Omental fat pad (tissue), 4 donors: ENCODE data around the gene NEMF. TPM values are rescaled to one million over a fixed set of nuclear protein-coding genes. Genes with fewer than 3 reads are reported as not detected.
"Not testable (repeated sequence)": the region's sequence is repeated elsewhere in the genome, so short reads cannot be mapped to it uniquely, and the experiment has no call there.

Experiments used
- ATAC-seq: fragments of 150-250 bp; one replicate; pipeline ENCODE4 v1.9.1; 2016; ENCODE audit warnings: mild to moderate bottlenecking, moderate library complexity; ENCODE audit not compliant: low FRiP score
- DNase-seq: peaks from one replicate; pipeline ENCODE4 v3.0.0-alpha.2; 2019; ENCODE audit warnings: low spot score
- total RNA-seq, 4 donors: library from RNA; depleted of rRNA; stranded (reverse); fragments of >200 nt; gene quantifications; one replicate each; pipeline ENCODE4 v1.1.0, GENCODE V29; 2016
- TF ChIP-seq, protein P1 (sequence below), 3 donors: fragments of 450-650 bp; IDR thresholded peaks; one replicate each; pipeline ENCODE4 v1.5.1; 2016 to 2017; ENCODE audit warnings: antibody characterized with exemption in 3 of 3, mild to moderate bottlenecking in 3 of 3, moderate library complexity in 2 of 3

Gene NEMF
- total RNA-seq, 4 donors from 2014 or later = 59.6 to 87.8 (median 67.7) TPM

DNA sequence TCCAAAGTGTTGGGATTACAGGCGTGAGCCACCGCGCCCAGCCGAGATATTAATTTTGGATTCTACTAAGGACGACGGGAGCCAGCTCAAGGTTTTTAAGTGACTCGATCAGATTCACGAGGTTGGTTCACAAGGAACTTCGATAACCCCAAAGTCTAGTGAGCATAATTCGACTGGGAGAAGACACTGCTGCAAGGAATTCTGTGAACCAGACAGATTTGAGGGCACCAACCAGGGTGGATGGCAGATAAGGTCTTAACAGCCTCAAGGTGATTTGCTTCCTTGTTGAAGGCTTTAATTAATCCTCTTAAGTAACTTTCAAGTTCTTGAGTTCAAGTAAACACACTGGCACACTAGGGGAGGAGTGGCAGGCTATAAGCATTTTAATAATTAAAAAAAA is 85.7 kb downstream of the NEMF start:
- TF ChIP-seq, protein P1, sequence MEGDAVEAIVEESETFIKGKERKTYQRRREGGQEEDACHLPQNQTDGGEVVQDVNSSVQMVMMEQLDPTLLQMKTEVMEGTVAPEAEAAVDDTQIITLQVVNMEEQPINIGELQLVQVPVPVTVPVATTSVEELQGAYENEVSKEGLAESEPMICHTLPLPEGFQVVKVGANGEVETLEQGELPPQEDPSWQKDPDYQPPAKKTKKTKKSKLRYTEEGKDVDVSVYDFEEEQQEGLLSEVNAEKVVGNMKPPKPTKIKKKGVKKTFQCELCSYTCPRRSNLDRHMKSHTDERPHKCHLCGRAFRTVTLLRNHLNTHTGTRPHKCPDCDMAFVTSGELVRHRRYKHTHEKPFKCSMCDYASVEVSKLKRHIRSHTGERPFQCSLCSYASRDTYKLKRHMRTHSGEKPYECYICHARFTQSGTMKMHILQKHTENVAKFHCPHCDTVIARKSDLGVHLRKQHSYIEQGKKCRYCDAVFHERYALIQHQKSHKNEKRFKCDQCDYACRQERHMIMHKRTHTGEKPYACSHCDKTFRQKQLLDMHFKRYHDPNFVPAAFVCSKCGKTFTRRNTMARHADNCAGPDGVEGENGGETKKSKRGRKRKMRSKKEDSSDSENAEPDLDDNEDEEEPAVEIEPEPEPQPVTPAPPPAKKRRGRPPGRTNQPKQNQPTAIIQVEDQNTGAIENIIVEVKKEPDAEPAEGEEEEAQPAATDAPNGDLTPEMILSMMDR (IDR thresholded peaks at IDR 0.05) = no peak
- ATAC-seq = no peak
- no peak for DNase-seq

DNA sequence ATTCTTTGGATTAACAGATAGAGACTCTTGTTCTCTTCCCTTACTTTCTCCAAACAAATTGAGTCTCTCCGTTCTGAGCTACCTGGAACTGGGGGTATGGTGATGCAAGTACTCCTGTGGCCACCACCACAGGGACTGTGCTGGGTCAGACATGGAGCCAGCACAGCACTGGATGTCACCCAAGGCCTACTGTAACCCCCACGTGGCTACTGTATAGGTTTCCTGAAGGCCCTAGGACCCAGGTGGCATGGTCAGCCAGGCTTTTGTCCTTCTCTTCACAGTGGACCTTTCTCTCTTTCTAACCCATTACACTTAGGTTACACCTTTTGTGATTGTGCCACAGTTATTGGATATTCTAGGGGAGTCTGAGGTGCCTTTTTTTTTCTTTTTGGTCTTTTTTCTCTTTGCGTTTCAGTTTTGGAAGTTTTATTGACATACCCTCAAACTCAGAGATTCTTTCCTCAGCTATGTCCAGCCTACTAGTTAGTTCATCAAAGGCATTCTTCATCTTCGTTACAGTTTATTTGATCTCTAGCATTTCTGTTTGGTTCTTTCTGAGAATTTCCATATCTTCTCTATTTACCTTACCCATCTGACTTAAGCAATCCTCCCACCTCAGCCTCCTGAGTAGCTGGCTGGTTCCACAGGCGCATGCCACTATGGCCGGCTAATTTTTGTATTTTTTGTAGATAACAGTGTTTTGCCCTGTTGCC is 90.6 kb downstream of the NEMF start:
- TF ChIP-seq, protein P1 (IDR thresholded peaks at IDR 0.05) = no peak
- no peak for DNase-seq
- ATAC-seq = no peak

DNA sequence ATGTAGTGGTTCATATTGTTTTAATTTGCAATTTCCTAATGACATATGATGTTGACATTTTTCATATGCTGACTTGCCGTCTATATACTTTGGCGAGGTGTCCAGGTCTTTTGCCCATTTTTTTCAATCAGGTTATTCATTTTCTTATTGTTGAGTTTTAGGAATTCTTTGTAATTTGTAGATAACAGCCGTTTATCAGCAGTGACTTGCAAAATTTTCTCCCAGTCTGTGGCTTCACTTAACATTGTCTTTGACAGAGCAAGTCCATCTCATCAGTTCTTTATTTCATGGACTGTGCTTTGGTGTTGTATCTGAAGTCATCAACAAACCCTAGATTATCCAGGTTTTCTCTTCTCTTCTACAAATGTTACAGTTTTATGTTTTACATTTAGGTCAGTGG is 97.2 kb downstream of the NEMF start:
- TF ChIP-seq, protein P1 (IDR thresholded peaks at IDR 0.05) = no peak
- ATAC-seq (no peak), DNase-seq (no peak)

DNA sequence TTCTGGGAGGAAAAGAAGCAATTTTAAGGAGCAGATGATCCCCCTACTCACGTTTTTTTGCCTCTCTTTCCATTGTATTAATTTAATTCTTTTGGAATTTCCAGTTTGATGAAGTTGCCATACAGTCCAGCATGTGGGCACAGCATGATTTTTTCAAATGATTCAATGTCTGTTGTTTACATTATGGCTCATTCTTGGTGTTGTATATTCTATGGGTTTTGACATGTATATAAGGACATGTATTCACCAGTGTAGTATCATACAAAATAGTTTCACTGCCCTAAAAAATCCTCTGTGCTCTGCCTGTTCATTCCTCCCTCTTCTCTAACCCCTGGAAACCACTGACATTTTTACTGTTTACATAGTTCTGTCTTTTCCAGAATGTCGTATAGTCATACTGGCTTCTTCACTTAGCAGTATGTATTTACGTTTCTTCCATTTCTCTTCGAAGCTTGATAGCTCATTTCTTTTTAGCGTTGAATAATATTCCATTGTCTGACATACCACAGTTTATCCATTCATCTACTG is 98.0 kb downstream of the NEMF start:
- TF ChIP-seq, protein P1 (IDR thresholded peaks at IDR 0.05) = no peak
- DNase-seq (no peak), ATAC-seq (no peak)

DNA sequence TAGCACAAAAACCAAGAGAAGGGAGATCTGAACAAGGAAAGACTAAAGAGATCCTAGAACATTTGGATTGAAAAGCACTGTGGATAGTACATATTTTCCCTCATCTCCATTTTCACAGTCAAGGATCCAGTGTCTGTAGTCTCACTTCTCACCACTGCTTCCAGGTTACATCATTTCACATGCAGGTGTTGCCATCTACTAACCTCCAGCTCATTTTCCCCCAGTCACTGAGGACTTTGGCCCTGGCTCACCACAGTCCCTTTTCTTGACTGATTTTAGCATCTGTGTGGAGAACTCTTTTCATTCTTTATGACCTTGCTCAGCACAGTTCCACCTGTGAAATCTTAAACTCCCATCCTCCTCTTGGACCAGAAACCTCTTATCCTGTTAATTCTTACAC is 106.1 kb downstream of the NEMF start:
- DNase-seq, ATAC-seq: not testable (repeated sequence)

DNA sequence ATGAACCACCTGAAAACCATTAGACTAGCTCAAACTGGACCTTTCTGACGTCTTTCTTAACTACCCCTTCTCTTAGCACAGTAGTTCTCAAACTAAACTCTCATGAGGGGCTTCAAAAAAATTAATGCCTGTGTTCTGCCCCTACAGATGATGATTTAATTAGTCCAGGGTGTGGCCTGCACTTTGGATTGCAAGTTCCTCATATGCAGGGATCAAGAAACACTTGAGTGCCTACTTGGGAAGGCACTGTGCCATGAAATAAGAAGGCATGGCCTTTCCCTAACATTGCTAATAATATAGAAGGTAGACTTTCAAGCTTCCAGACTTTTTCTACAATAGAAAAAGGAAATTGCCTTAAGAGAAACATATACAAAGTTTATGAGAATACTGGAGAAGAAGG is 107.4 kb downstream of the NEMF start:
- no peak for ATAC-seq
- TF ChIP-seq, protein P1 (IDR thresholded peaks at IDR 0.05) = no peak

DNA sequence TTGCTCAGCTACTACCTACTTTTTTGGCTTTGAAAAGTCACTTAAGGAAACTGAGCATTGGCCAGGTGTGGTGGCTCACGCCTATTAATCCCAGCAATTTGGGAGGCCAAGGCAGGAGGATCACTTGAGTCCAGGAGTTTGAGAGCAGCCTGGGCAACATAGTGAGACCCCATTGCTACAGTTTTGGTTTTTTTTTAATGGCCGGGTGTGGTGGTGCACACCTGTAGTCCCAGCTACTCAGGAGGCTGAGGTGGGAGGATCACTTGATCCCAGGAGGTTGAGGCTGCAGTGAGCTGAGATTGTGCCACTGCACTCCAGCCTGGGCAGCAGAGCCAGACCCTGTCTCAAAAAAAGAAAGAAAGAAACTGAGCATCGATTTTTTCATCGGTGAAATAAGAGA is 116.9 kb downstream of the NEMF start:
- not testable (repeated sequence) for DNase-seq, ATAC-seq

More for the DNA sequence above, 107.4 kb downstream of the NEMF start:
- DNase-seq = no peak

DNA sequence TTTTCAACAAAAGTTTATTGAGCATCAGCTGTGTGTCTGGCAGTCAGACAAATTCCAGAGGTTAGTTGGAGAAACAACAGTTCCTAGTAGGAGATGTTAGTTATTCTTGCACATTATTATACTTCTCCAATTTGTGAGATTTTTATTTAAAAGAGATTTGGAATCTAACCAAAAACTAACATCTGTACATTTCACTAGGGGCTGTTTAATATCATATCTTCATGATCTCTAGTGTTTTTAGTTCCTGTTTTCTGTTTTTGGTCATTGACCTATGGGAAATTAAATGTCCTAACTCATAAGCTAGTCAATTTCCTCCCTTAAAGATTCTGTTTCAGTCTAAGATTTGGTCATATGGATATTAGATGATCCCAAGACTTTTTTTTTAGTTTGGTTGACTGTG is 118.8 kb downstream of the NEMF start:
- DNase-seq = no peak
- no peak for ATAC-seq
- TF ChIP-seq, protein P1 (IDR thresholded peaks at IDR 0.05) = no peak
